Daoy (cell line): ENCODE measurements around the gene PILRB. TPM values are rescaled to one million over a fixed set of nuclear protein-coding genes. Genes with fewer than 3 reads are reported as not detected.

ENCODE experiments used
- DNase-seq: peaks from one replicate; pipeline ENCODE4 v3.0.0-alpha.2; 2015; ENCODE audit warnings: low read depth
- total RNA-seq: library from RNA; depleted of rRNA; stranded (reverse); fragments of >200 nt; shearing (Covaris generic); gene quantifications from 2 replicates; pipeline ENCODE4 v1.2.3, GENCODE V29; 2014; rRNA removed

PILRB gene
- total RNA-seq, 1 experiment from 2014 or later: 24.5 TPM

GRCh38 chr7:100407285-100408180 is 49.6 kb downstream of the PILRB start:
- DNase-seq: peak; percentile 87

- DNase-seq: no peak
Measured at GRCh38 chr7:100411101-100411500, 53.2 kb downstream of the PILRB start.

GRCh38 chr7:100413346-100413745 is 55.4 kb downstream of the PILRB start:
- DNase-seq: no peak

GRCh38 chr7:100413889-100414288 is 56.0 kb downstream of the PILRB start:
- no peak for DNase-seq

- DNase-seq: no peak
Measured at GRCh38 chr7:100415448-100415847, 57.5 kb downstream of the PILRB start.

Other genes starting within 250 kb of the PILRB start
- gene TAF6, start 238.8 kb upstream of the PILRB start, total RNA-seq: 47.3 and 58.6 TPM in 2 replicates
- 11.8 and 16.0 TPM in 2 replicates for gene CNPY4, start 238.5 kb upstream of the PILRB start, total RNA-seq
- gene MBLAC1, start 231.2 kb upstream of the PILRB start, total RNA-seq: 6.3 and 8.1 TPM in 2 replicates
- gene LAMTOR4, start 209.2 kb upstream of the PILRB start, total RNA-seq: 225 and 232 TPM in 2 replicates
- gene TRAPPC14, start 199.4 kb upstream of the PILRB start, total RNA-seq: 9.0 and 15.5 TPM in 2 replicates
- gene GAL3ST4, start 189.5 kb upstream of the PILRB start, total RNA-seq: 0.29 and 0.65 TPM in 2 replicates
- gene GPC2, start 180.7 kb upstream of the PILRB start, total RNA-seq: 10.9 and 16.7 TPM in 2 replicates
- 0.77 and 1.3 TPM in 2 replicates for gene STAG3, start 180.2 kb upstream of the PILRB start, total RNA-seq
- gene PVRIG, start 138.2 kb upstream of the PILRB start, total RNA-seq: not detected in 2 replicates
- gene SPDYE3, start 50.4 kb upstream of the PILRB start, total RNA-seq: not detected in 2 replicates
- gene PILRA, start 15.4 kb downstream of the PILRB start, total RNA-seq: 0.69 TPM in 1 of 2 replicates, not detected in the other
- gene ZCWPW1, start 70.6 kb downstream of the PILRB start, total RNA-seq: 1.5 and 5.2 TPM in 2 replicates
- 65.9 and 79.5 TPM in 2 replicates for gene MEPCE, start 71.7 kb downstream of the PILRB start, total RNA-seq
- 70.3 and 92.8 TPM in 2 replicates for gene PPP1R35, start 78.4 kb downstream of the PILRB start, total RNA-seq
- 1.6 TPM in 1 of 2 replicates, not detected in the other for gene SPACDR, start 106.1 kb downstream of the PILRB start, total RNA-seq
- 36.6 and 47.4 TPM in 2 replicates for gene TSC22D4, start 121.1 kb downstream of the PILRB start, total RNA-seq
- gene NYAP1, start 125.8 kb downstream of the PILRB start, total RNA-seq: 0.06 TPM in 1 of 2 replicates, not detected in the other
- 16.9 and 19.1 TPM in 2 replicates for gene AGFG2, start 181.1 kb downstream of the PILRB start, total RNA-seq
- gene SAP25, start 215.8 kb downstream of the PILRB start, total RNA-seq: 0.80 and 5.3 TPM in 2 replicates
- gene LRCH4, start 228.0 kb downstream of the PILRB start, total RNA-seq: 32.2 and 41.0 TPM in 2 replicates
- gene FBXO24, start 228.2 kb downstream of the PILRB start, total RNA-seq: 0.17 TPM in 1 of 2 replicates, not detected in the other
- 21.3 and 32.9 TPM in 2 replicates for gene PCOLCE, start 244.2 kb downstream of the PILRB start, total RNA-seq